LoVo (cell line): Measurements from ENCODE around the gene CYP4A11.
"Not testable (repeated sequence)": the region's sequence is repeated elsewhere in the genome, so short reads cannot be mapped to it uniquely, and the experiment has no call there.

ENCODE experiments used
- DNase-seq: peaks from one replicate; pipeline ENCODE4 v3.0.0-alpha.2; 2016; ENCODE audit warnings: low spot score

Gene CYP4A11, protein sequence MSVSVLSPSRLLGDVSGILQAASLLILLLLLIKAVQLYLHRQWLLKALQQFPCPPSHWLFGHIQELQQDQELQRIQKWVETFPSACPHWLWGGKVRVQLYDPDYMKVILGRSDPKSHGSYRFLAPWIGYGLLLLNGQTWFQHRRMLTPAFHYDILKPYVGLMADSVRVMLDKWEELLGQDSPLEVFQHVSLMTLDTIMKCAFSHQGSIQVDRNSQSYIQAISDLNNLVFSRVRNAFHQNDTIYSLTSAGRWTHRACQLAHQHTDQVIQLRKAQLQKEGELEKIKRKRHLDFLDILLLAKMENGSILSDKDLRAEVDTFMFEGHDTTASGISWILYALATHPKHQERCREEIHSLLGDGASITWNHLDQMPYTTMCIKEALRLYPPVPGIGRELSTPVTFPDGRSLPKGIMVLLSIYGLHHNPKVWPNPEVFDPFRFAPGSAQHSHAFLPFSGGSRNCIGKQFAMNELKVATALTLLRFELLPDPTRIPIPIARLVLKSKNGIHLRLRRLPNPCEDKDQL

DNA sequence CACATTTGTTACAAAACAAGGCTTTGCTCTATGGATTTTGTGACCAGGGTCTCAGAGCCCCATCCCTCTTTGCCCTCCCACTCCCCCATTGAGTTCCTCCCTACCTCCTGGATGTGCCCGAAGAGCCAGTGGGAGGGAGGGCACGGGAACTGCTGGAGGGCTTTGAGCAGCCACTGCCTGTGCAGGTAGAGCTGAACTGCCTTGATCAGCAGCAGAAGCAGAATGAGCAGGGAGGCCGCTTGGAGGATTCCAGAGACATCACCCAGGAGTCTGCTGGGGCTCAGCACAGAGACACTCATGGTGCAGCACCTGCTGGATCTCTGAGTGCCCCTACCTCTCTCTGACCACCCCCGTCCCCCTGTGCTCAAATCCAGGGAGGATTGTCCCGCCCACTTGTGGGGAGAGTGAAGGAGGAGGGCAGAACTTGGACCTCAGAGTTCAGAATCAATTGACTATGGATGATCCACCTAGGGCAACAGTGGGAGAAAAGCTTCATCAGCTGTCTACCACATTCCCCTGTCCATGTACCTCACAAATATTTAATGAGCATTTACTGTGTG is at the start of gene CYP4A11:
Gene CYP4A11, minus strand, starts transcription at position 342 of the 560 bp plus-strand sequence. Its CDS starts 43 bp downstream, at position 299.
- no peak for DNase-seq

DNA sequence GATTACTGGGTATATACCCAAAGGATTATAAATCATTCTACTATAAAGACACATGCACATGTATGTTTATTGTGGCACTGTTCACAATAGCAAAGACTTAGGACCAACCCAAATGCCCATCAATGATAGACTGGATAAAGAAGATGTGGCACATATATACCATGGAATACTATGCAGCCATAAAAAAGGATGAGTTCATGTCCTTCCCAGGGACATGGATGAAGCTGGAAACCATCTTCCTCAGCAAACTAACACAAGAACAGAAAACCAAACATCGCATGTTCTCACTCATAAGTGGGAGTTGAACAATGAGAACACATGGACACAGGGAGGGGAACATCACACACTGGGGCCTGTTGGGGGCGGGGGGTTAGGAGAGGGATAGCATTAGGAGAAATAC is 49.3 kb upstream of the CYP4A11 start:
- DNase-seq = not testable (repeated sequence)

DNA sequence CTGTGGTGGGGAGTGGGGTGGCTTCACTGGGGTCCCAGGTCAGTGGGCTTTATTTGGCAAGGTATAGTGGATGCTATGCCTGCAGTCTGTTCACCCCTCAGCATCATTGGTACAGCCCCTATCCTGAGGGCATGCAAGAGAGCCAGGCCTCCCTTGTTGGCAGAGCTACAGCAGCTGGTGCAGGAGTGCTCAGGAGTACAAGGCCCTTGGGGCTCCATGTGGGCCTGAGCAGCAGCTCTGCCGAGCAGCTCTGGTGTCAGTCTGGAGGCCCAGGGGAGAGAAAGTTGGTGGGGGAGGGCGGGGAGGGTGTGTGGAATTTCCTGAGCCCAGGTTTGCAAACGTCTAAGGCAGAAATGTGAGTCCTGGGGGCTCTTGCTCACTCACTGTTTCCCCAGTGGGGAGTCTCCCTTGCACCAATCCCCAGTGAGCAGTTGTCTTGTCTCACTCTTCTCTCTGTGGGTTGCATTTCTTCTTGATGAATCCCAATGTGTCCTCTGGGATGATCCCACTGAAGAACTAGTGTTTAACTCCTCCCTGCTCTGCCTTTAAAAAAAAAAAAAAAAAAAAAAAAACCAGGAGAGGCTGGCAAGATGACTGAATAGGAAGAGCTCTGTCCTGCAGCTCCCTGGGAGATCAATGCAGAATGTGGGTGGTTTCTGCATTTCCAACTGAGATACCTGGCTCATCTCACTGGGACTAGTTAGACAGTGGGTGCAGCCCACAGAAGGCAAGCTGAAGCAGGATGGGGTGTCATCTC is 42.7 kb upstream of the CYP4A11 start:
- no peak for DNase-seq

DNA sequence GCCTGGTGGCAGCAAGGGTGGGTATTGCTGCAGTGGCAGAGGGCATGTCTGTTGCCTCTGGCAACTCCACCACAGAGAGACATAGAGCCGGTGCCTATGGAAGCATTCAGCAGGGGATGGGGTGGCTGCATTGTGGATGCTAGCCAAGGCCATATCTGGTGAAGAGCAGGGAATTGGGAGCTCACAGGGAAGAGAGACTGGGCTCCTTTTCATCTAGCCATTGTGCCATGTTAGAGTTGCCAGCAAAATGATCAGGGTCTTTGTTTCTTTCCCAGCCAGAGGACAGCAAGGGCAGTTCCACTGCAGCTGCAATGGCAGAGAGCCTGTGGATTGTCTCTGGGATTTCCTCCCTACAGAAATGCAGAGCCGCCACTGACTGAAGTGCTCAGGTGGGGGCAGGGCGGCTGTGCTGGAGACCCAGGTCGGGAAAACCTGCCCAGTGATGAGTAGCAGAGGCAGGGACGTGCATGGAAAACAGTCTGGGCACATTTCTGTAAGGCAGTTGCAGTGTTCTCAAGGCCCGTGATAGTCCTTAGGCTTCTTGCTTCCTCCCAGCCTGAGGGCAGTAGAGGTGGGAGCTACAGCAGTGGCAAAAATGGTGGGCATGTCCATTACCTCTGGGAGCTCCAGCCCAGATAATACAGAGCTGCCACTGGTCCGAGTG is 42.0 kb upstream of the CYP4A11 start:
- DNase-seq = no peak

DNA sequence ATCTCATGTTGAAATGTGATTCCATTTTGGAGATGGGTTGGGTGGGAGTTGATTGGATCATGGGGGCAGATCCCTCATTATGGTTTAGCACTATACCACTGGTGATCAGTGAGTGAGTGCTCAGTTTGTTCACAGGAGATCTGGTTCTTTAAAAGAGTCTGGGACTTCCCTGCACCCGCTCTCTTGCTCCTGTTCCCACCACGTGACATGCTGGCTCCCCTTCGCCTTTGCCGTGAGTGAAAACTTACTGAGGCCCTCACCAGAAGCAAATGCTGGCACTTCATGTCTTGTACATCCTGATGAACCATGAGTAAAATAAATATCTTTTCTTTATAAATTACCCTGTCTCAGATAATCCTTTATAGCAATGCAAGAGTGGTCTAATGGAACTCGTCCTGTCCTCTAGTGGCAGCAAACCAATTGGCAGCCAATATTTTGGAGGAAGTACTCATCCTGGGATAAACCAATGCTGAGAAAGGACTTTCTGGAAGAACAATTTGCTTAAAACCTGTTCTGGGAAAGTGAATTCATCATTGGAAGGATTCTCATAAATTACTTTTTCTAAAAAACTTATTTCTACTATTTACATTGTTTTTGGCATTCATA is 27.8 kb upstream of the CYP4A11 start:
- no peak for DNase-seq

DNA sequence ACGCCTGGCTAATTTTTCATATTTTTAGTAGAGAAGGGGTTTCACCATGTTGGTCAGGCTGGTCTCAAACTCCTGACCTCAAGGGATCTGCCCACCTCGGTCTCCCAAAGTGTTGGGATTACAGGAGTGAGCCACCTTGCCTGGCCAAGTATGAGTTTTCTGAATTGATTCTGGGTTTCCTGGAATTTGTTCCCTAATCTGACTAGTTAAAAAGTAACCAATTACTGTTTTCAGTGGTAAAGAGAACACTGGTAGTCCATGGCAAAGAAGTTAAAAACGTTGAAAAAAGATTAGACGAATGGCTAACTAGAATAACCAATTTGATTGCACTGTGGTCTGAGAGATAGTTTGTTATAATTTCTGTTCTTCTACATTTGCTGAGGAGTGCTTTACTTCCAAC is 21.0 kb upstream of the CYP4A11 start:
- not testable (repeated sequence) for DNase-seq

DNA sequence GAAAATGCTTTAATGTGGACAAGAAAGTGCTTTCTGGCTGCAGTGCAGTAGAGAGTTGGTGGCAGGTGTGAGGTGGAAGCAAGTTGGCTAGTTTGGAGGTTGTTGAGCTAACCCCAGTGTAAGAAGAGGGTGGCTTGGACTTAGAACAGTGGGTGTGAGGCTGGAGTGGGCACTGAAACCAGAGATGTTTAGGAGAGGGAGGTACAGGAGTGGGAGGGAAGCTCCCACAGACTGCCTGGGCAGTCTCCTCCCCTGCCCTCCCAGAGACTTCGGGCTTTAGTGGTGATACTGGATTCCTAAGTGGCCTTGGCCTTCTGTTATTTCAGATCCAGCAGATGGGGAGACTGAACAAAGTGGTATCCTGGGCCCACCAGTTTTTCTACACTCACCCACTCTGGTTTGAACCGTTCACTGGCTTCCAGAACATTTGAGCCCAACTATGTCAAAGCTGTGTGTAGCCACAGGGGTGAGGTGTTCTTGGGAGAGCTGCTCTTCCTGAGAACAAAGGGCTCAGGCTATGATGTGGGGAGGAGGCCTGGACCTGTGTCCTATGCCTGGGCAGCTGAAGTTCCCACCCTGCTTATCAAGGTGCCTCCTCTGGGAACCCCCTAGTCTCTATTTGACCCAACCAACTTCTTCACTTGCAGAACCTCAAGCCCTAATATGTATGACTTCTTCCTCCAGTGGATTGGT is 19.9 kb upstream of the CYP4A11 start:
- no peak for DNase-seq

DNA sequence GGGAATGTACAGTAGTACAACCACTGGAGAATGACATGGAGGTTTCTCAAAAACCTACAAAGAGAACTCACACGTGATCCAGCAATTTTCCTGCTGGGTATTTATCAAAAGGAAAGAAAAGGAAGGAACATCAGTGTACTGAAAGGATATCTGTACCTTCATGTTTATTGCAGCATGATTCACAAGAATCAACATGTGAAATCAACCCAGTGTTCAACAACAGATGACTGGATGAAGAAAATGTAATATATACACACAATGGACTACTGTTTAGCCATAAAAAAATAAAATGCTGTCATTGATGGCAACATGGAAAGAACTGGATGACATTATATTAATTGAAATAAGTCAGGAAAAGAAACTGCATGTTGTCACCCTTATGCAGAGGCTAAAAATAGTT is 19.0 kb upstream of the CYP4A11 start:
- no peak for DNase-seq

DNA sequence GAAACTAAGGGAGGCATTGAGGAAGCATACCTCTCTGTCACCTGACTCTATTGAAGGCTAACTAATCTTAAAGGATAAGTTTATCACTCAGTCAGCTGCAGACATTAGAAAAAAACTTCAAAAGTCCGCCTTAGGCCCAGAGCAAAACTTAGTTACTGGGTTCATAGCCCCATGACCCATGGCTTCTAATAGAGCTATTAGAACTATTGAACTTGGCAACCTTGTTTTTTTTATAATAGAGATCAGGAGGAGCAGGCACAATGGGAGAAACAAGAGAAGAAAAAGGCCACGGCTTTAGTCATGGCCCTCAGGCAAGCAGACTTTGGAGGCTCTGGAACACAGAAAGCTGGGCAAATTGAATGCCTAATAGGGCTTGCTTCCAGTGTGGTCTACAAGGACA is 13.8 kb upstream of the CYP4A11 start:
- DNase-seq = not testable (repeated sequence)

DNA sequence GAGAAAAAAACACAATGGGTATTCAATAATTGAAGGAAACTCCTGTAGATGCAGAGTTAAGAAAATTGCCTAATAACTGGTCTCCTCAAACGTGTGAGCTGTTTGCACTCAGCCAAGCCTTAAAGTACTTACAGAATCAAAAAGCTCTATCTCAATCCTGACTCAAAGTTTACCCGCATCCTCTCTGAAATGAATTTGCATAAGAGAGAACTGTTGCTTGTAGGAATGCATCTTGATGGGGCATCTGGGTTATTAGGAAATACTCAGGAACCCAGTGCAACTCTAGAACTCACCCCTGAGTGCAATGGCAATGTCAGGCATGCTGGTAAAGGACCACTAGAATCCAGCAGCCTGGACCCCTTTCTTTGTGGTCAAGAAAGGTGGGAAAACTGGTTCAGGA is 12.6 kb upstream of the CYP4A11 start:
- DNase-seq = not testable (repeated sequence)

DNA sequence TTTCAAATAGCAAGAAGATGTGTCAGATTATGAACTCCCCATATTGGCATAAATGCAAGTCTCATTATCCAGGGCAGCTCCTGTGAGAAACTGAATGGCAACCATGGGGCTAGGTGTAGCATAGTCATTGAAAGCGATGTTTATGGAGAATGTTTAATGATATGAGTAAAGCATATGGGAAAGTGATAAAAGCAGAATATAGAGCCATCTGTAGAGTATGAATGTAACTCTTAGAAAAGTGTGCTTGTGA is 8.1 kb upstream of the CYP4A11 start:
- not testable (repeated sequence) for DNase-seq

DNA sequence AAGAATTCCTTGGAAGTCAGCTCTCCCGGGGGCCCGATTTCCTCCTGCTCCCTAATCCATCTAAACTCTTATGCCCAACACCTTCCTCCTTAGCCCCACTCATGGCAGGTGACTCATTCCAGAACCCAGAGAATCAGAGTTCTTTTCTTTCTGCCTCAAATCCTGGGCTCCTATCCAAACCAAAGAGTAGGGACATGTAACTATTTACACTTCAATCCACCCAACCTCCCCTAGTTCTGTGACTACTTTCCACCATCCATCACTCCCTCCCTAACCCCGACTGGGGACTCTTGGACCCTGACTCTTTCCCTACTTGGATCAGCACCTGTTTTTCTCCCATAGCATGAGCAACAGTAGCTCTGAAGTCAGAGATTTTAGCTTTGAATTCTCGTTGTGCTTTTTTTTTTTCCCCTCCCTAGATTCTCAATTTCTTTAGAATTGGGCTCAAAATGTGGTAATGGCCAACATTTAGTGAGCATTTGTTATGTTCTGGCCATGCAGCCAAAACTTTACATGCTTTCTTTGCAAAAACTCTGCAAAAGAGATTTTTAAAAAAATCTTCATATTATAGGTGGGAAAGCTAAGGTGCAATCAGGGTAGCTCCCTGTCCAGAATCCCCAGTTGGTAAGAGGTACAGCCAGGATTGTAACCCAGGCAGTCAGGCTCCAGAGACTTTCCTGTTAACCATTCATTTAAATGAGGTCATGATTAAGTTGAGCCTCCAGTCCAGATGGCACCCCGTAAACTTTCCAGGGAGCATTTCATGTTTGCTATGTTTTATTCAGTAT is 7.5 kb upstream of the CYP4A11 start:
- peak; percentile 15 for DNase-seq

DNA sequence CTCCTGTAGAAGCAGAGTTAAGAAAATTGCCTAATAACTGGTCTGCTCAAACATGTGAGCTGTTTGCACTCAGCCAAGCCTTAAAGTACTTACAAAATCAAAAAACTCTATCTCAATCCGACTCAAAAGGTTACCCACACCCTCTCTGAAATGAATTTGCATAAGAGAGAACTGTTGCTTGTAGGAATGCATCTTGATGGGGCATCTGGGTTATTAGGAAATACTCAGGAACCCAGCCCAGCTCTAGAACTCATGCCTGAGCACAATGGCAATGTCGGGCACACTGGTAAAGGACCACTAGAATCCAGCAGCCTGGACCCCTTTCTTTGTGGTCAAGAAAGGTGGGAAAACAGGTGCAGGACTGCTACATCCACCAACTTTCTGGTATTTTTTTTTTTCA is 6.4 kb upstream of the CYP4A11 start:
- not testable (repeated sequence) for DNase-seq

DNA sequence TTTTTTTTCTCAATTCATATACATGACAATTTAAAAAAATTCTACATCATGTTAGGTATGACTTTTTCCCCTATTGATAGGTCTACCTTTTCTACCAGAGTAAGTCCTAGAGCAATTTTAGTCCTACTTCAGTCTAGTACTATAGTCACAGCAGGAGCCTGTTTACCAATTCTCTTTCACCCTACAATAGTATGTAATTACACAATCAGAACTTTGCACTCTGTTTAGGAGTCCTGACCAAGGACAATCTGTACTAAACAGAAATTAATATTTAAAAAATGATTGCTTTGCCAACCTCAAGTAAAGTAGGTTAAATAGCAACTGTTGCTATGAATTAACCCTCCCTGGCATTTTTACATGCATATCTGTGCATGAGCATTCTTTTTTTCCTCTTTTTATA is 810 bp upstream of the CYP4A11 start:
- DNase-seq = no peak

DNA sequence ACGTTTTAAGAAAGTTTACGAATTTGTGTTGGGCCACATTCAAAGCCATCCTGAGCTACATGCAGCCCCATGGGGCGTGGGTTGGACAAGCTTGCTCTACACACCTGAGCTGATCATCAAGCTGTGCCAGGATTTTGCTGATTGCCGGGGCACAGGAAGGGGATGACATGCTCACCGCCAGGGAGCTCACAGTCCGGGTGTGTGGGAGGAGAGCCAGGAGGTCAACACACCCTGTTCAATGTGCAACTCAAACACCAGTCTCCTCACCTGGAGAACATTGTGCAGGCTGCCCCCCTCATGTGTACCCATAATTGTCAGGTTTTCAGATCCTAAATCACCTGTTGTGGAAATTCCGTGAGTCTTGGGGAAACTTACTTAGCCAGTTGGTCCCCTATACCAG is 969 bp downstream of the CYP4A11 start:
- no peak for DNase-seq

DNA sequence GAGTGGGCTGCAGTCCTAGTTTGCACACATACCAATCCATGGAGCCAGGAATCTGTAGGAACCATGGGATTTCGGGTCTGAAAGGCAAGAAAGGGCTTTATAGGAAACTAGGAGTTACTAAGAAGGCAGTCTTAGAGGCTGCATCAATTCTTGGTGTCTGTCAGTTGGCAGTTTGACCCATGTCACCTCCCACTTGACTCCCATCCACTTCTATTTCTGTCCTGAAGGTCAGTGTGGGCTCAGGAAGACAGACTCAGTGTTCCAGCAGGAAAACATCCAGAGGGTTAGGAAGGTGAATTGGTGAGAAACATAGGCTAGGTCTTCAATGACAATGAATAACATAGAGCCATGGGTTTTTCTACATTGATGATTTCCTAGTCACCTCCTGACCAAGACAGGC is 4.0 kb downstream of the CYP4A11 start:
- DNase-seq = no peak

DNA sequence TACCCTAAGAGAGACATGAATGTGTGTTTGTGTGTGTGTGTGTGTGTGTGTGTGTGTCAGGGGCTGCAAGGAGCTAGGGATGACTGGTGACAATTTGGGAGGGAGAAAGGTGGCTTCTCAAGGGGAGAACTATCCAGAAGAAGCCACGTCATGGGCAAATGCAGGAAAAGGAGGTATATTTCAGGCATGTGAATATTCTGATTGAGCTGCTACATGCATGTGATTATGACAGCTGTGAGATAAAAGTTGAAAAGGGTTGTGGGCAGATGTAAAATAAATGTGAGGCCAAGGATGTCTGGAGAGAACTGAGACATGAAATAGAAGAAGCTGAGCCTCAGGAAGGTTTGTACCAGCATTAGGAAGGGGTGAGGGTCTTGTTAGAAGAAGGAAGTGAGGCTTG is 4.5 kb downstream of the CYP4A11 start:
- DNase-seq = no peak

DNA sequence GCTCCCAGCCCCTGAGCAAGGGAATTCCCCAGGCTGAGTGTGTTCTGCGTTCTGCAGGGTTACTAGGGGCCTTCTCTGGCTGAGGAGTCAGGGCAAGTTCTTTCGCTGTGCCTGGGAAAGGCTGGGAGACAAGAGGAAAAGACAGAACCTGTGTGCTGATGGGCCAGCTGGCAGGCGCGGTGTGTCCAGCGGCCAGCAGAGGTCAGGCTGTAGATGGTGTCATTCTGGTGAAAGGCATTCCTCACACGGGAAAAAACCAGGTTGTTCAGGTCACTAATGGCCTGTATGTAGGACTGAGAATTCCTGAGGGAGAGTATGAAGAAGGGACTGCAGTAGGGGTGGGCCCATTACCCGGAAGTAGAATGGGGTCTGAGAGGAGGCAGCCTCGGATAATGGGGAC is 6.4 kb downstream of the CYP4A11 start:
- DNase-seq = not testable (repeated sequence)

DNA sequence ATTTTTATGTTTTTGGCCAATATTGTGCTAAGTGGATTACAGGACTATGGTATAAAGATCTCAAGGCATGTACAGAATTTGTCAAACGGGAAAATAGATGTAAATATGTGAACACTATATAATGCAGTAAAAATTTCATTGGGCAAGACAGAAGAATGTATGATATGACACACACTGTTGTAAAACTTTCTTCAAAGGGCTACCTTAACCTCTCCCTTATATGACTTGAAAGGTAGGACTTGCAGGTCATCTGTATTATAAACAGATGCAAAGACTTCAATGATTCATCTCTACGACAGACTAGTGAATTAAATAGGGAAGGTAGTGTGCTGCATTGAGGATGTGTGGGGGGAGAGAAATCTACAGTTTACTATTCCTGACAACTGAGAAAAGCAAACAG is 9.3 kb downstream of the CYP4A11 start:
- peak; percentile 16 for DNase-seq

DNA sequence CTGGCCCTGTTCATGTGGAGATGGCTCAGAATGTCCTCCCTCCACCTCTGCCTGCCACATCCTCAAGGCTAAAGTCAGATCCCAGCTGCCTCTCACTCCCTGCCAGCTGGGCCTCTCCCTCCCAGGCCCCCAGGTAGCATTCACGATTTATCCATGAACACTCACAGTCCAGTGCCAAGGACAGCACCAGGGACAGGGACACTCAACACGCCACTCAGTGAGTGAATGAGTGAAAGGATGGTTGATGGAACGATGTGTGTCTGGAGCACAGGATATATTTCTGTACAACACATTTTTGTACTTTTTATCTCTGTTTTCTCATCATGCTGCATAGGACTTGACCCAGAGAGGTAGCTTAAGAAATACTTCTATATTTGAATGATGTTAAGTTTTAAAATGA is 10.1 kb downstream of the CYP4A11 start:
- DNase-seq = no peak
